Suppressor macrophage (primary cell): ENCODE measurements around the gene PRRC2A.
"Not testable (repeated sequence)": the region's sequence is repeated elsewhere in the genome, so short reads cannot be mapped to it uniquely, and the experiment has no call there.

Experiments used
- DNase-seq, 4 experiments: peaks; one replicate each; pipeline ENCODE4 v3.0.0-alpha.2; 2020 to 2022

Gene PRRC2A

GRCh38 chr6:31586008-31586407 is 34.5 kb upstream of the PRRC2A start, which contains the start of gene LST1:
Gene LST1, plus strand, starts transcription at chr6:31586277. Its CDS starts 1,023 bp downstream, at chr6:31587300.
- DNase-seq = peak; percentile 81 to 89 (median 85)

GRCh38 chr6:31586599-31587281 is 33.8 kb upstream of the PRRC2A start:
- peak; percentile 63 to 86 (median 82) for DNase-seq

GRCh38 chr6:31587791-31588777 is 32.4 kb upstream of the PRRC2A start:
- peak in 3 of 4 experiments; percentile 17 to 47 (median 46) for DNase-seq

GRCh38 chr6:31588871-31589650 is 31.5 kb upstream of the PRRC2A start:
- DNase-seq = peak; percentile 57 to 83 (median 77)

GRCh38 chr6:31590691-31591090 is 29.8 kb upstream of the PRRC2A start:
- not testable (repeated sequence) for DNase-seq

- no peak for DNase-seq
Measured at GRCh38 chr6:31592396-31592771, 28.1 kb upstream of the PRRC2A start.

GRCh38 chr6:31597006-31597405 is 23.5 kb upstream of the PRRC2A start:
- peak; percentile 49 to 81 (median 64) for DNase-seq

GRCh38 chr6:31607317-31607716 is 13.2 kb upstream of the PRRC2A start:
- DNase-seq = no peak

- no peak for DNase-seq
Measured at GRCh38 chr6:31609519-31610406, 10.8 kb upstream of the PRRC2A start.

- peak in 3 of 4 experiments; percentile 40 to 57 (median 45) for DNase-seq
Measured at GRCh38 chr6:31610968-31611367, 9.5 kb upstream of the PRRC2A start.

- peak; percentile 61 to 81 (median 72) for DNase-seq
Measured at GRCh38 chr6:31614075-31614619, 6.4 kb upstream of the PRRC2A start.

GRCh38 chr6:31614684-31615578 is 5.6 kb upstream of the PRRC2A start, which contains the start of gene AIF1:
Gene AIF1, plus strand, starts transcription at chr6:31615234. Its CDS starts 96 bp downstream, at chr6:31615330.
- peak; percentile 66 to 90 (median 88) for DNase-seq

GRCh38 chr6:31615748-31616147 is 4.8 kb upstream of the PRRC2A start:
- peak in 3 of 4 experiments; percentile 38 to 49 (median 41) for DNase-seq

GRCh38 chr6:31617010-31617409 is 3.5 kb upstream of the PRRC2A start:
- DNase-seq = no peak

GRCh38 chr6:31619805-31620585 is 520 bp upstream of the PRRC2A start:
- peak; percentile 99 to 100 (median 100) for DNase-seq

- DNase-seq = no peak
Measured at GRCh38 chr6:31621320-31621939, 915 bp downstream of the PRRC2A start.

- no peak for DNase-seq
Measured at GRCh38 chr6:31621991-31622390, 1.5 kb downstream of the PRRC2A start.

- DNase-seq = peak; percentile 26 to 68 (median 56)
Measured at GRCh38 chr6:31622684-31623091, 2.2 kb downstream of the PRRC2A start.

GRCh38 chr6:31624070-31624469 is 3.6 kb downstream of the PRRC2A start:
- DNase-seq = no peak
